NOMO-1 treated with DMSO at 0.1 percent for 48 hours (cell line): Measurements from ENCODE around the gene UBE2R2.
"Not testable (repeated sequence)": the region's sequence is repeated elsewhere in the genome, so short reads cannot be mapped to it uniquely, and the experiment has no call there.

Experiments used
- DNase-seq: peaks from one replicate; lab custom pipeline; 2025; ENCODE audit not compliant: unreplicated experiment; lab: John Stamatoyannopoulos, UW

UBE2R2 gene, protein sequence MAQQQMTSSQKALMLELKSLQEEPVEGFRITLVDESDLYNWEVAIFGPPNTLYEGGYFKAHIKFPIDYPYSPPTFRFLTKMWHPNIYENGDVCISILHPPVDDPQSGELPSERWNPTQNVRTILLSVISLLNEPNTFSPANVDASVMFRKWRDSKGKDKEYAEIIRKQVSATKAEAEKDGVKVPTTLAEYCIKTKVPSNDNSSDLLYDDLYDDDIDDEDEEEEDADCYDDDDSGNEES

DNA sequence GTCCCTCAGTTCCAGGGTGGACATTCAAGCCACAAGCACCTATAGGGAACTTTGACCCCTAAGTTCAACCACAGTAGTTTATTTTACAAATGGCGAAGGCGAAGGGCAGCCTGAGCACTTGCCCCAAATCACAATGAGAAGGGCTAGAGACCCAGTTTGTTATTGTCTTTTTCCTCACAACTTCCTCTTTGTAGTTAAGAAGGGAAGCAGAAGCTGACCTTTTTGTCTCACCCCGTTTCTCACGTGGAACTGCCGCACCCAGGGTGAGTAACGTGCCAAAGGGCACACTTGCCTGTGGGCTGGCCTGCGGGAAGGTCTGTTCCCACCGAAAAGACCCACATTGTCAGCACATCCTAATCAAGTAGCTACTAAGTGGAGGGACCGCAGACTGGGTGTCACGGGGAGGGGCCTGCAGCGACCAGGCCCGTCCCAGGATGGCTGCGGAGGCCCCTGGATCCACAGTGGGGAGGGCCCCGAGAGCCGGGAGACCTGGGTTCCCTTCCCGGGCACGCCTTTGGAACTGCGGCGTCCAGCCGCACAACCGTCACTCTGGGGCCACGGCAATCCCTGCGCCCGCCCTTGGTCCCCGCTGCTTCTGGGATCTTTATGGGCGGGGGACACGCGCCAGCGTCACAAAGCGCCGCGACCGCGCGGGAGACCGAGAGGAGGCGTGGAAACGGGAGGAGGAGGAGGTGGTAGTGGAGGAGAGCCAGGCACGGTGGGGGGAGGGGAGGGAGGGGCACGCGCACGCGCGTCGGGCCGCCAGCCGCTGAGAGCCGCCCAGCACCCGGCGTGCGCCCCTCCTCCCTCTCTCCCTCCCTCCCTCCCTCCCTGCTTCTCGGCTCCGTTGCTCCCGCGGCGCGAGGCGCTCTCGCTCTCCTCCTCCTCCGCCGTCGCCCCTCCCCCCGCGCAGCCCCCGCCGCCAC is at the start of gene UBE2R2:
UBE2R2 (plus strand) TSS at position 834 of the 926 bp plus-strand sequence. CDS start 598 bp downstream, outside the sequence.
- peak; percentile 98 for DNase-seq

DNA sequence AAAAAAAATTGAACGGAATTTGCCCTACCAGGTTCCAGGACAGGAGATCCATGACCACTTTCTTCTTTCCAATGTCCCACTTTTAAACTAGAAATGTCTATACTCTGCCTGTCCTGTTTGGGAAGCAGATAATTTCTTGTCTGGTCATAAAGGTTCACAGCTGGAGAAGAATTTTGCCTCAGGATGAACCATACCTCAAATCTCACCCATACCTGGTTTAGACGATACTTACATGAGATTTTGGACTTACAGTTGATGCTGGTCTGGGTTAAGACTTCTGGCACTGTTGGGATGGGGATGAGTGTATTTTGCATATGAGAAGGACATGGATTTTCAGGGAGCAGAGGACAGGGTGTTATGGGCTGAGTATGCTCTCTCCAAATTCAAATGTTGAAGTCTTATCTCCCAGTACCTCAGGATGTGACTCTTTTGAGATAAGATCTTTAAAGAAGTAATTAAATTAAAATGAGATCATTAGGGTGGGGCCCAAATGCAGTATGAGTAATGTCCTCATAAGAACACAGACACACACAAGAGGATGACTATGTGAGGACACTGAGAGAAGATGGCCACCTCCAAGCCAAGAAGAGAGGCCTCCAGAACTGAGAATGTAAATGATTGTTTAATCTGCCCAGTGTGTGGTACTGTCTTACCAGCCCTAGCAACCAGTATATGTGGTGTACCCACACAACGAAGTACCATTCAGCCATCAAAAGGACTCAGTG is 46.6 kb upstream of the UBE2R2 start:
- not testable (repeated sequence) for DNase-seq

DNA sequence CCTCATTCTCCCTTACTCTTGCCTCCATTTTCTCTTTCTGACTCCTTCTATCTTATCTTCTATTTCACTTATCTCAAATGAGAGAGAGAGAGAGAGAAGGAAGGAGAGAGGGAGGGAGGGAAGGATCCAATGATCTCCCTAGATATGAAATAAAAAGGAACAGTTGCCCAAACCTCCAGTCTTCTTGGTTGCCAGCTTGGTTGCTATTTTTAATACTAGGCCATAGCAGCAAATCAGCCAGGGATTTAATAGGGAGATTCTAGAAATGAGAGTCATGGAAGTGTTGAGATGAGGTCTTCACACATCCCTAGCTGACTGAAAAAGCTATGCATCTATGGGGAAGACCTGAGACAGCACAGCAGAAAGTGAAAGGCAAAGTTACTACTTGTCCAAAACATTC is 43.8 kb upstream of the UBE2R2 start:
- not testable (repeated sequence) for DNase-seq

DNA sequence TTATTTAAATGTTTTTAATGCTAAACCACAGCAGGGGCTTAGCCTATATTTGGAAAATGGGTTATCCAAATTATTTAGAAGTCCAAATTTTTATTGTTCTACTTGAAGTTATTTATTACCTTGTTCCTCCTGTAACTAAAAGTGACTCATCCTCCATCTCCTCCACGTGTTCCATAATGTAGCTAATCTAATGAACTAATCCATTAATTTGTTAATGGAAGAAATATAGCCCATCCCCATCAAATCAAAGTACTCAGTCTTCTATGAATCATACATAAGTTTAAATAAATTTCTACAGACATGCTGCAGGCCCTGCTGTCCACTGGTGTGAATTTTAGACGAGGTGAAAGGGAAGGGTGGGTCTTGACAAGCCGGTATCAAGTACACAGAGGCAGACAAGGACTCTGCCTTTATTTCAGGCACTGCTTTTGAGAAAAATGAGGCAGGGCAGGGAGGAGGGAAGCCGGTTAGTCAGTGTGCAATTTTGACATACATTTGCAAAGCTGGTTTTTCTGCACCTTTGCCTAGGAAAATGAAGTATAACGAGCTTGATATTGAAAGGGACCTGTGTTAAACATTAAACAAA is 42.8 kb upstream of the UBE2R2 start:
- not testable (repeated sequence) for DNase-seq

DNA sequence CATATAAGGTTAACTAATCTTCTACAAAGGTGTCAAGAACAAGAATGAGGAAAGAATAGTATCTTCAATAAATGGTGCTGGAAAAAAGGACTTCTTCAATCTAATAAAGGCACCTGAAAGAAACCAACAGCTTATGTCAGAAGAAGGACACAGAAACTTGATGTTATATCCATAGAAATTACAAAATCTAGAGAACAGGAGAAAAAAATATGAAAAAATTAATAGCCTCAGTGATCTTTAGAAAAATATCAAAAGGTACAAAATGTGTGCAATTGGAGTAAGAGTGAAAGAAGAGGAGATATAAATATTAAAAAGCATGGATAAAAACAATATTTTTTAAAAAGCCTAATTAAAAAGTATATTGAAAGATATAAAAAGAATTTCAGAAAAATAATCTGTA is 40.4 kb upstream of the UBE2R2 start:
- no peak for DNase-seq

DNA sequence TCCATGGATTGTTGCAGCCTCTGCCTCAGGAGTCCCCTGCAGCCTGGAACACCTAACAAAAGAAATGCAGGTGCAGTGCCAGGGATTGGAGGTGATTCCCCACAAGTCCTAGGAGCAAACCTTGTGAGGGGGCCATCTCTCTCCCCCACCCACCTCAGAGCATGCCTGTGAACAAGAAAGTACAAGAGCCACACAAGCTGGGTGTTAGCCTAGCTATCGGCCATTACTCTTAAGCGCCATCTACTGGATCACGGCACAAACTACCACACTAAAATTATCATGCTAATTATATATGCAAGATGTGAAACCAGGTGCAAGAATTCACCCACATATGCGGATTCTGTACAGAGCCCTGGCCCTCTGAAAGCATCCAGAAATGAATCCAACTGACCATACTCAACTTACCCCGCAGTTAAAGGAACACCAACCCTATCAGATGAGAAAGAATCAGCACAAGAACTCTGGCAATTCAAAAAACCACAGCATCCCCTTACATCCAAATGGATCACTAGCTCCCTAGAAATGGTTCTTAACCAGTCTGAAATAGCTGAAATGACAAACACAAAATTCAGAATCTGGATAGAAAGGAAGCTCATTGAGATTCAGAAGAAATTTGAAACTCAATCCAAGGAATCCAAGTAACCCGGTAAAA is 38.1 kb upstream of the UBE2R2 start:
- peak; percentile 80 for DNase-seq

DNA sequence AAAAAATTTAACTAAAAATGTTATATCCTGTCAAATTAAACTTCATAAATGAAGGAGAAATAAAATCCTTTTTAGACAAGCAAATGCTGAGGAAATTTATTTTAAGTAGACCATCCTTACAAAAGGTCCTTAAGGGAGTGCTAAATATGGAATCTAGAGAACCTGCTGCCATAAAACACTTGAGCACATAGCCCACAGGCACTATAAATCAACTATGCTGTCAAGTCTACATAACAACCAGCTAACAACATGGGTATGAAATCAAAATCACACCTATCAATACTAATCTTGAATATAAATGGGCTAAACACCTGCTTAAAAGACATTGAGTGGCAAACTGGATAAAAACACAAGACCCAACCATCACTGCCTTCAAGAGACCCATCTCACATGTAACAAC is 36.7 kb upstream of the UBE2R2 start:
- no peak for DNase-seq

DNA sequence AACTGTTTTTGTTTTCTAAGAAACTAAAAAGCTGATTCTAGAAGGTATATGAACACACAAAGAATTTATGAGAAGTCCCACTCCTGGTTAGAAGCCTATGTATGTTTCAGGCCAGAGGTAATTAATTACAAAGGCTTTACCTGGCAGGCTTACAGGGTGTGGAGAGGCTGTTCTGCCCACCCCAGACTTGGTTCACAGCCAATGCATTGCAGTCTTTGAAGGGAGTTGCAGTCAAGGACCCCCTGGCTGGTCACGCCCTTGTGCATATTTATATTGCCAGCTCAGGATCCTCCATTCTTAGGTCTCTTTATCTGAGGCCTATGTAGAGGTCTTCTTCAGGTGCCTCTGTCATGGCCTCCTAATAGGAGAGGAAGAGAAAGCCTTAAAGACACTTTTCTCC is 35.2 kb upstream of the UBE2R2 start:
- DNase-seq = no peak

DNA sequence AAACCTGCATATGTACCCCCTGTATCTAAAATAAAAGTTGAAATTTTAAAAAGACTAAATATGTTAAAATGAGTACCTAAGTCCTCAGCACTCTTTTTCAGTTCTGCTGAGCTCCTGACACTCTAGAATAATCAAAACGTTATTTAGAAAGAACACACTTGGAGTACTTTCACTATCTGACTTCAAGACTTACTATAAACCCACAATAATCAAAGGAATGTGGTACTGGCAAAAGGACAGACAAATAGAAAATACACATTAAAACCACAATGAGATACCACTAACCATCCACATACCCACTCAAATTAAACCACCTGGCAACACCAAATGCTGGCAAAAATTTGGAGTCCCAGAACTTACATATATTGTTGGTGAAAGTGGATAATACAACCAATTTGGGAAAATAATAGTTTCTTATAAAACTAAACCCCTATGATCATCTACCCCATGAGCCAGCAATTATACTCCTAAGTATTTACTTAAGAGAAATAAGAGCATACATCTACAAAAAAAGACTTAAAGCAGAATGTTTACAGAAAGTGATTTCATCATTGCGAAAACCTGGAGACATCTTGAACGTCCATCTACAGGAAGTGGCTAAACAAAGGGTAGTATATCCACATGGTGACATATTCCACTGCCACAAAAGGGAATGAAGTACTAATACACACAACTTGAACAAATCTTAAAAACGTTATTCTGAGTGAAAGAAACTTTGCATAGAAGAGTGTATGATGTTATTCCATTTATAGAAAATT is 34.4 kb upstream of the UBE2R2 start:
- peak; percentile 60 for DNase-seq

DNA sequence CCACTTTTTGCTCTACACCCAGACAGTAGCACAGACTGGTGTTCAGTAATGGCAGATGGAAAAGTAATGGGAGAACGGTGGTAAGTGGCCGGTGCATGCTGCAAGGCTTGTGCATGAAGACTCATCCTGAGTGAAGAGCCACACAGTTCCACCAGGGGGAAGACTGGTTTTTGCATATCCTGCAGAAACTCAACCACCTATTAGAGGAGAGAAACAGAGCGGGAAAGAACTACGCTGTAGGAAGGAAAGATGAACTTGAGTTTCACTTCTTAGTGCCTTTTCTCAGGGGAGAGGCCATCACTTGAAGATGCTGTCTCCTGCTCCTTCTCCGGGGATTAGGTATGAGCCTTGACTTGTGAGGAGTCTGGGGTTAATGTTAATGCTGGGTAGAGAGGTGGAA is 31.0 kb upstream of the UBE2R2 start:
- DNase-seq = no peak

DNA sequence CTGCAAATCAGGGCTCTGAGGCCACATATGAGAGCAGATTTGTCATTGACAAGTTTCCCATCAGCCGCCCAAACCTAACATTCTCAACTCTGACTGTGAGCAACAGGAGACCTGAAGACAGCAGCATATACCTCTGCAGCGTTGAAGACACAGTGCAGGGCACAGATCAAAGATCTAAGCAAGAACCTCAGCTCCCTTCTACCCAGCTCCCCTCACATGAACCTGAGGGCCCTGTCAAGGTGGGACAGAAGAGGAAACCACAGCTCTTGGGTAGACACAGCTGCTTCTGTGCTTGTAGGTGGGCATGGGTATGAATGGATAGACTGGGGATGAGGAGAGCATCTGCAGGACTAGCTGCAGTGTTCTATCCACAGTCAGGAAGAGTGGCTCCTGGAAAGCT is 30.3 kb upstream of the UBE2R2 start:
- DNase-seq = no peak

DNA sequence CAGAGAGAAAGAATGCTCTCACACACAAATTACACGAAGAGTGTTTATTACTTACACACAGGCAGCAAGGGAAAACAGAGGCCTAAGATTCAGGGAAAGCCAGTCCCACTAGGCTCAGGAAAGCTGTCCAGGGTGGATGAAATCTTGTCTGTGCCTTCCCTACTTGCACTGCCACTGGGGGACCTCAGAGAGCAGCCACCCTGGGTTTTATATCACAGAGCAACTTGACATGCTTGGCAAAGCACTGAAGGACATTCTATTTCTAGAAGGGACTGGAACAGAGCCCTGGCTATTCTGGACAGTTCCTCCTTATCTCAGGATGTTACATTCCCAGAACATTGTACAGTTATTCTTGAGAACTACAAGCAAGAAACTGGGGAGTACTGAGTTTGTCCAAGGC is 29.1 kb upstream of the UBE2R2 start:
- DNase-seq = no peak

DNA sequence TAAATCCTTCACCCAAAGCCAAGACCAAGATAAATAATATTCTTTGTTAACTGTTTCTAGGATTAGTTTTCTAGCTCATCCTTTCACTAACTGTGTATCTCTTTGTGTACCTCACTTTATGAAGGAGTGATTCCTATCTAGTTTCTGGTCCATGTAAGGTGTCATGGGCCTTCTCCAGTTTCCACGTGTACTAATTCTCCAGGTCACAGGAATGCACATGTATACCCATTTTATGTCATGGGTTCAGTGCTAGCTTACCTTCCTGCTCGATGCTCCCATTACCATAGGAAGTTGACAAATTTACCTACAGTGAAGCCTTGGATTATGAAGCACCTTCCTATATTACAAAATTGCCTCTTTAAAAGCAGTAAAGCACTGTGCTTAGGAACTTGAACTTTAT is 27.5 kb upstream of the UBE2R2 start:
- DNase-seq = not testable (repeated sequence)

DNA sequence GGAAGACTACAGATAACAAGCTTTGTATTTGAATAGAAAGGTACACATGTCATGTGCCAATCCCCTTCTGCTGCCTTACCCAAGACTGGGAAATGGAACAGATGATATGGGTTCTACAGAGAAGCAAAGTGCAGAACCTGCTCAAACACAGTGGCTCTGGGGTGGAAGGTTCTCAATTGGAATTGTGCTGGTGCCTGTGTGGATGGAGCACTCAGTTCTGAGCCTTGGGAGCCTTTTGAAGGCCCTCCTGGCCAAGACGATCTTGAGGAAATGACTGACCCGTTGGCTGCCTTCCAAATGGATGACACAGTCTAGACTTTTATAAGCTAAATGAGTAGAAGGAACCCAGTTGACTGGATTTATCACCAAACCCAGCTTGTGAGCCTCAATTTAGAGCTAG is 25.8 kb upstream of the UBE2R2 start:
- DNase-seq = no peak

DNA sequence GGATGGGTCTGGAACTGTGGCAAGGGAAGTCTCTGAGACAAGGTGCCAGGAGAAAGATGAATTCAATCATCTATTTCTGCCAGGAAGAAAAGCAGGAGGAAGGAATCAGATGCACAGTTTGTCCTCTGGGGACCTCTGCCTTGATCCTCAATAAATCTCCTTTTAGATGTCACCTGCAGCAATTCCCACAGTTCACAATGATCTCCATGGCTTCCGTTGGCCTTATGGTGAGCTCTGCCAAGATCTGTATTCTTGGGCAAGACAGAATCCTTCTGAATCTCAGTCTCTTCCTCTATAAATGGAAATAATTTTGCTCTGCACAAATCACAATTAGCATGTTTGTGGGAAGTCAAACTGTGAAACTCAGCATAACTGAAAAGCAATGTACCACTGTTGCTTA is 23.5 kb upstream of the UBE2R2 start:
- DNase-seq = not testable (repeated sequence)

DNA sequence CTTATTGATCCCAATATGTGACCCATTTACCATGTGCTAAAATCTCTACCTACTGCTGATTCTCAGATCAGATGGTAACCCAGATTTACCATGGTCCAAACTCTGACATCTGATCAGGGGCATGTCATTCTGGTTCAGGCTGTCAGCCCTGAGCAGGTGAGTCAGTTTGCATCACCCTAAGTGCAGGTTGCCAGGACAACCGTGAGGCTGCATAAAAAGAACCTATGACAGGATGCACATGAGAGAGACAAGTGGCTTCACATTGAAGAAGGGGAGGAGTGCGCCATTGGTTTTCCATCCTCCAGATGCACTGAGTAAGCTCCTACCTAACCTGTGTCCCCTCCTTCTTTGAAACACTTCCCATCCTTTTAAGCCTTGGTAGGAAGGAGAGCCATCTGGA is 22.4 kb upstream of the UBE2R2 start:
- no peak for DNase-seq

DNA sequence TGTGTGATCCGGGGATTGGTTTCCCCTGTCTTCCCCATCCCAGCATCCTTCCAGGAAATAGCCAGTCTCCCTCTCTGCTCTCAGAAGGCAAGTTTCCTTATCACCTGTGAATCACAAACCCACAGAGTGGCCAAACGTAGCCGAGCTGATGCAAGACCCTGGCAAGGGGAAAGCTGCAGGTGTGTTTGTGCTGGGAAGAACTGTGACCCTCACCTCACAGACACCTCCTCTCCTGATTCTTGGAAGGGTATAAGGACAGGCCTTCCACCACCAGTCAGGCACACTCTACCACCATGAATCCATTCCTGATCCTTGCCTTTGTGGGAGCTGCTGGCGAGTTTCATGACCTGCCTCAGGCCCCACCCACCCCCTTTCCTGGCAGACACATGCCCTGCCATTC is 21.7 kb upstream of the UBE2R2 start, which contains the start of gene PRSS3:
PRSS3 (plus strand) TSS at position 281 of the 400 bp plus-strand sequence; CDS start at position 294, 13 bp downstream.
- DNase-seq = no peak

DNA sequence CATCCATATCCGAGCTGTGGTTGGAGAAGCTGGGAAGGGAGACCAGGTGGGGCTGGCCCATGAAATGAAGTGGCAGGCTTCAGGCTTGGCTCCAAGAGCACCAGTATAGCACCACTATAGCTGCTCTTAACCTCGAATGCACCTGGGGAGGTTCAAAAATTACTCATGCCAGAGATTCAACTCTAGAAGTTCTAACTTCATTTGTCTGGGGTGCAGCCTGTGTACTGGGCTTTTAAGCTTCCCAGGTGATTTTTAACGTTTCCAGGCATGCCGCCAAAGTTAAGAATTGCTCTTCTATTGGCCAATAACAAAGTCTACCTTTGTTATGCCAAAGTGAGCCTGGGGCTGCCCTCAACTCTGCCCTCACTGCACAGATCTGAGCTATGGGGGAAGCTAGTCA is 21.1 kb upstream of the UBE2R2 start:
- DNase-seq = no peak

DNA sequence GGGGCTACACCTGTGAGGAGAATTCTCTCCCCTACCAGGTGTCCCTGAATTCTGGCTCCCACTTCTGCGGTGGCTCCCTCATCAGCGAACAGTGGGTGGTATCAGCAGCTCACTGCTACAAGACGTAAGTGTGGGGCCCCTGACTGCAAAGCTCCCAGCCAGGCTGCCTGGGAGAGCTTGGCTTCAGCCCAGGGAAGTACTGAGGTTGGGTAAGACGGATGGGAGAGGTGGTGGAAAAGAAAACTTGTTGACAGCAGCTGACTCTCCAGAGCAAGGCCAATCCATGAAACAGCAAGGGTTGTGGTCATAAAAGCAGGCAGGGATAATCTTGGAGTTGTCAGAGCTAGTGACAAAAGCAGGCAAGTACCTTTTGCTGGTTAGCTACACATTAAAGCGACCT is 20.3 kb upstream of the UBE2R2 start:
- DNase-seq = not testable (repeated sequence)

DNA sequence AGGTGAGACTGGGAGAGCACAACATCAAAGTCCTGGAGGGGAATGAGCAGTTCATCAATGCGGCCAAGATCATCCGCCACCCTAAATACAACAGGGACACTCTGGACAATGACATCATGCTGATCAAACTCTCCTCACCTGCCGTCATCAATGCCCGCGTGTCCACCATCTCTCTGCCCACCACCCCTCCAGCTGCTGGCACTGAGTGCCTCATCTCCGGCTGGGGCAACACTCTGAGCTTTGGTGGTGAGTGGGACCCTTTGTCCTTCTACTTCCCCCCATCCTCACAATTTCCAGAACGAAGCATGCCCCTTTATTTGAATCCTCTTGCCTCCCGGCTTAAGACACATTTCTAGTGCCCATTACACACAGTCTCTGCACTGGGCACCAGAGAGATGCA is 19.1 kb upstream of the UBE2R2 start:
- no peak for DNase-seq
